Measurements from ENCODE around the gene PRX. TPM values are rescaled to one million over a fixed set of nuclear protein-coding genes. Genes with fewer than 3 reads are reported as not detected.
A peak's percentile ranks its signal among the peaks of the same experiment; 100 is the strongest.

Gene PRX
- polyA plus RNA-seq, 3 donors = 0.13 to 0.76 TPM; not detected in 1

DNA sequence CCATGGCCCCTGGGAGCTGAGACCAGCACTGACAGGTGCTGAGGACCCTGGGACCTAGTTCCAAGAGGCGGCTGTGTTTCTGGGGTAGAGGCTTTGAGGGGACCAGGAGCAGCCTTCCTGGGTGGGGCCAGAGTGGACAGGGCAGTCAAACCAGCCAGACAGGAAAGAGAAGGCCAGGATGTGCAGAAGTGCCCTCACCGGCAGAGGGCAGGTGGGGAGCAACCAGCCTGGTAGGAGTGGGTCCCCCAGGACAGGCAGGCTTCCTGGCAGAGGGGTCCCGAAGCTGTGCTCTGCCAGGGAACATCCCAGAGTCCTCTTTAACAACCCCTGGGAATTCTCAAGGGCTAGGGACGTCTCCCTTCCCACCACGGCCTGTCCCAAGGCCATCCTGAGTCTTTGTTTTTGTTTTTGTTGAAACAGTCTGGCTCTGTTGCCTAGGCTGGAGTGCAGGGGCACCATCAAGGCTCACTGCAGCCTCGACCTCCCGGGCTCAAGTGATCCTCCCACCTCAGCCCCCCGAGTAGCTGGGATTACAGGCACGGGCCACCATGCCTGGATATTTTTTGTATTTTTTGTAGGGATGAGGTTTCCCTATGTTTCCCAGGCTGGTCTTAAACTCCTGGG is 20.2 kb downstream of the PRX start:
- Mint-ChIP-seq H3K27me3 (ENCODE audit: low read depth in 3 of 3) (peaks cover 1 to 16% (median 5%) of the 10 kb centered on the region in 3 donors), H3K4me3 (no peak overlapping the region), H3K9me3 (peaks cover 0 to 2% (median 0%) of the 10 kb centered on the region in 7 donors), H3K36me3 (no peaks in the 10 kb centered on the region), H3K27ac (no peak overlapping the region), H3K4me1 (peaks cover 15% of the 10 kb centered on the region)
- no peaks in the 10 kb centered on the region for H3K27me3 ChIP-seq (ENCODE audit: control insufficient read depth in 2 of 2, insufficient read depth in 2 of 2, low read length in 2 of 2)
- no peaks in the 10 kb centered on the region for H4K20me1 ChIP-seq (ENCODE audit: insufficient read depth, low read length)
- H3K4me2 ChIP-seq (replicated peaks; ENCODE audit: extremely low read depth, low read length, poor library complexity, severe bottlenecking) = no peak overlapping the region
- DNase-seq = no peak
- H3K4me1 ChIP-seq (ENCODE audit: control insufficient read depth in 1 of 2, insufficient read depth in 2 of 2, low read length in 2 of 2) = peaks cover 4 to 6% of the 10 kb centered on the region in 2 donors
- no peak overlapping the region for H3K27ac ChIP-seq (ENCODE audit: low read depth in 1 of 2, low read length in 2 of 2)
- no peak overlapping the region for H3K9ac ChIP-seq (ENCODE audit: insufficient read depth, low read length, poor library complexity, severe bottlenecking)
- no peaks in the 10 kb centered on the region for H3K36me3 ChIP-seq (replicated peaks in 1 of 2; ENCODE audit: control insufficient read depth in 1 of 2, insufficient read depth in 2 of 2, low read length in 2 of 2)
- intact Hi-C loops (cut with micrococcal nuclease) = loop anchor here in 1 of 2 donors (10.0 kb wide), 1 partner anchor 88 kb away; no protein-coding TSS in a partner anchor
- H3K9me3 ChIP-seq (replicated peaks in 1 of 2; ENCODE audit: control insufficient read depth in 1 of 2, insufficient read depth in 1 of 2, low read length in 2 of 2) = no peaks in the 10 kb centered on the region
- H3K79me2 ChIP-seq (ENCODE audit: insufficient read depth, low read length) = no peaks in the 10 kb centered on the region
- no peak overlapping the region for H3K4me3 ChIP-seq (replicated peaks in 1 of 3; ENCODE audit: low read depth in 2 of 3, low read length in 3 of 3)
- H2AFZ ChIP-seq (ENCODE audit: insufficient read depth, low read depth, low read length, poor library complexity, severe bottlenecking) = no peak overlapping the region
- TF ChIP-seq, protein P1, sequence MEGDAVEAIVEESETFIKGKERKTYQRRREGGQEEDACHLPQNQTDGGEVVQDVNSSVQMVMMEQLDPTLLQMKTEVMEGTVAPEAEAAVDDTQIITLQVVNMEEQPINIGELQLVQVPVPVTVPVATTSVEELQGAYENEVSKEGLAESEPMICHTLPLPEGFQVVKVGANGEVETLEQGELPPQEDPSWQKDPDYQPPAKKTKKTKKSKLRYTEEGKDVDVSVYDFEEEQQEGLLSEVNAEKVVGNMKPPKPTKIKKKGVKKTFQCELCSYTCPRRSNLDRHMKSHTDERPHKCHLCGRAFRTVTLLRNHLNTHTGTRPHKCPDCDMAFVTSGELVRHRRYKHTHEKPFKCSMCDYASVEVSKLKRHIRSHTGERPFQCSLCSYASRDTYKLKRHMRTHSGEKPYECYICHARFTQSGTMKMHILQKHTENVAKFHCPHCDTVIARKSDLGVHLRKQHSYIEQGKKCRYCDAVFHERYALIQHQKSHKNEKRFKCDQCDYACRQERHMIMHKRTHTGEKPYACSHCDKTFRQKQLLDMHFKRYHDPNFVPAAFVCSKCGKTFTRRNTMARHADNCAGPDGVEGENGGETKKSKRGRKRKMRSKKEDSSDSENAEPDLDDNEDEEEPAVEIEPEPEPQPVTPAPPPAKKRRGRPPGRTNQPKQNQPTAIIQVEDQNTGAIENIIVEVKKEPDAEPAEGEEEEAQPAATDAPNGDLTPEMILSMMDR (IDR thresholded peaks at IDR 0.05) = peak; percentile 15
- 71% methylated on average over 5 of the region's 9 CpGs for WGBS (ENCODE audit: insufficient coverage)

DNA sequence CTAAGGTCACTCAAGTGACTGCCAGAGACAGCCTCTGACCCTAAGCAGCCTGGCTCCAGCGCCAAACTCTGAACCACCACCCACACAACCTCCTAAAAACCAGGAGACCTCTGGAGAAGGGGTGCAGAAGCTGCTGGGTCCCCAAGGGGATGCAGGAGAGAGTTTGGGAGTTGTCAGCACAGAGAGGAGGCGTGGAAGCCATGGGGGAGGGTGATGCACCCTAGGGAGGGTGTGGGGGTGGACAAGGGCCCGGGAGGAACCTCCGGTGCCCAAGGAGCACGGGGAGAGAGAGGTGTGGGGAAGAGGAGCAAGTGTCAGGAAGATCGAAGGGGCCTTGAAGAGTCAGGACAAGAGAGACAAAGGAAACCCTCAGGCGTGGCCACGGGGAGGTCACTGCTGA is 21.1 kb downstream of the PRX start:
- TF ChIP-seq, protein P1 (IDR thresholded peaks at IDR 0.05) = no peak
- Histone ChIP-seq H3K4me1 (ENCODE audit: control insufficient read depth in 1 of 2, insufficient read depth in 2 of 2, low read length in 2 of 2) (peaks cover 5 to 10% of the 10 kb centered on the region in 2 donors), H2AFZ (ENCODE audit: insufficient read depth, low read depth, low read length, poor library complexity, severe bottlenecking) (no peak overlapping the region), H3K79me2 (ENCODE audit: insufficient read depth, low read length) (no peaks in the 10 kb centered on the region), H3K9me3 (replicated peaks in 1 of 2; ENCODE audit: control insufficient read depth in 1 of 2, insufficient read depth in 1 of 2, low read length in 2 of 2) (no peaks in the 10 kb centered on the region), H3K36me3 (replicated peaks in 1 of 2; ENCODE audit: control insufficient read depth in 1 of 2, insufficient read depth in 2 of 2, low read length in 2 of 2) (no peaks in the 10 kb centered on the region), H3K27me3 (ENCODE audit: control insufficient read depth in 2 of 2, insufficient read depth in 2 of 2, low read length in 2 of 2) (no peaks in the 10 kb centered on the region), H3K9ac (ENCODE audit: insufficient read depth, low read length, poor library complexity, severe bottlenecking) (no peak overlapping the region), H4K20me1 (ENCODE audit: insufficient read depth, low read length) (no peaks in the 10 kb centered on the region), H3K4me2 (replicated peaks; ENCODE audit: extremely low read depth, low read length, poor library complexity, severe bottlenecking) (no peak overlapping the region), H3K4me3 (replicated peaks in 1 of 3; ENCODE audit: low read depth in 2 of 3, low read length in 3 of 3) (no peak overlapping the region), H3K27ac (ENCODE audit: low read depth in 1 of 2, low read length in 2 of 2) (no peak overlapping the region)
- 86% methylated on average over 7 of the region's 8 CpGs for WGBS (ENCODE audit: insufficient coverage)
- Mint-ChIP-seq H3K4me3 (no peak overlapping the region), H3K27me3 (ENCODE audit: low read depth in 3 of 3) (peaks cover 1 to 11% (median 5%) of the 10 kb centered on the region in 3 donors), H3K27ac (no peak overlapping the region), H3K4me1 (peaks cover 19% of the 10 kb centered on the region), H3K36me3 (no peaks in the 10 kb centered on the region), H3K9me3 (peaks cover 0 to 2% (median 0%) of the 10 kb centered on the region in 7 donors)
- no peak for DNase-seq
- intact Hi-C loops (cut with micrococcal nuclease) = loop anchor here in 1 of 2 donors (10.0 kb wide), 1 partner anchor 87 kb away; no protein-coding TSS in a partner anchor
